ENCODE data around the gene SPATA13. TPM values are rescaled to one million over a fixed set of nuclear protein-coding genes. Genes with fewer than 3 reads are reported as not detected.

Gene SPATA13
- total RNA-seq, 1 experiment from 2014 or later, result 10.5 TPM

DNA sequence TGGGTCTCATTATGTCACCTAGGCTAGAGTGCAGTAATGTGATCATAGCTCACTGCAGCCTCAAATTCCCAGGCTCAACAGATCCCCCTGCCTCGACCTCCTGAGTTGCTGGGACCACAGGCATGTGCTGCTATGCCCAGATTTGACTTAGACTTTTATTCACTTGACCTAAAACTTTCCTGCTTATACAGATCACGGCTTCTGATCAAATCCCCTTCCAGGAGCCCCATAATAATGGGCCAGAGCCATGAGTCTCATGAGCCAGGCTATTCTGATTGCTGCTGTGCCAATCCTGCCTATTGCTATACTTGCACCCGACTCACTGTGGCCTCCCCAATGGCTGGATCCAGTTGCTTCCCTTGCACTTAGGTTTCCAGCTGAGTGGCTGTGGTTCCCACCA lies 190.9 kb downstream of the SPATA13 start:
- BruUV-seq (replicated peaks), result no TSS peak
- Histone ChIP-seq H3K36me3 (ENCODE audit: control insufficient read depth, insufficient read depth, low read length) (no peaks in the 10 kb centered on the region), H3K4me1 (no peaks in the 10 kb centered on the region), H3K9me3 (no peaks in the 10 kb centered on the region), H3K27me3 (replicated peaks; ENCODE audit: control insufficient read depth, insufficient read depth, low read length) (no peaks in the 10 kb centered on the region), H3K4me3 (ENCODE audit: low read depth, low read length) (no peak overlapping the region)
- intact Hi-C loops (cut with micrococcal nuclease; ENCODE audit: unreplicated experiment), result no loop called here
- H3K9me3 Mint-ChIP-seq (ENCODE audit: unreplicated experiment), result no peaks in the 10 kb centered on the region
- H3K36me3 Mint-ChIP-seq (ENCODE audit: insufficient read depth, unreplicated experiment), result no peaks in the 10 kb centered on the region
- no peak overlapping the region for H3K27ac Mint-ChIP-seq (ENCODE audit: unreplicated experiment)
- H3K4me1 Mint-ChIP-seq (ENCODE audit: low read depth, unreplicated experiment), result no peaks in the 10 kb centered on the region
- TF ChIP-seq, protein P1, sequence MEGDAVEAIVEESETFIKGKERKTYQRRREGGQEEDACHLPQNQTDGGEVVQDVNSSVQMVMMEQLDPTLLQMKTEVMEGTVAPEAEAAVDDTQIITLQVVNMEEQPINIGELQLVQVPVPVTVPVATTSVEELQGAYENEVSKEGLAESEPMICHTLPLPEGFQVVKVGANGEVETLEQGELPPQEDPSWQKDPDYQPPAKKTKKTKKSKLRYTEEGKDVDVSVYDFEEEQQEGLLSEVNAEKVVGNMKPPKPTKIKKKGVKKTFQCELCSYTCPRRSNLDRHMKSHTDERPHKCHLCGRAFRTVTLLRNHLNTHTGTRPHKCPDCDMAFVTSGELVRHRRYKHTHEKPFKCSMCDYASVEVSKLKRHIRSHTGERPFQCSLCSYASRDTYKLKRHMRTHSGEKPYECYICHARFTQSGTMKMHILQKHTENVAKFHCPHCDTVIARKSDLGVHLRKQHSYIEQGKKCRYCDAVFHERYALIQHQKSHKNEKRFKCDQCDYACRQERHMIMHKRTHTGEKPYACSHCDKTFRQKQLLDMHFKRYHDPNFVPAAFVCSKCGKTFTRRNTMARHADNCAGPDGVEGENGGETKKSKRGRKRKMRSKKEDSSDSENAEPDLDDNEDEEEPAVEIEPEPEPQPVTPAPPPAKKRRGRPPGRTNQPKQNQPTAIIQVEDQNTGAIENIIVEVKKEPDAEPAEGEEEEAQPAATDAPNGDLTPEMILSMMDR (IDR thresholded peaks at IDR 0.05; ENCODE audit: insufficient read depth in 1 of 2, low read depth in 1 of 2, low read length in 1 of 2, severe bottlenecking in 1 of 2, unreplicated experiment in 1 of 2), result no peak
- CTCF ChIA-PET, result no interaction called here
- POLR2A ChIA-PET, result no interaction called here
- H3K27me3 Mint-ChIP-seq (ENCODE audit: insufficient read depth, unreplicated experiment), result no peaks in the 10 kb centered on the region
- H3K4me3 Mint-ChIP-seq (ENCODE audit: unreplicated experiment), result no peak overlapping the region
- DNase-seq, result no peak

DNA sequence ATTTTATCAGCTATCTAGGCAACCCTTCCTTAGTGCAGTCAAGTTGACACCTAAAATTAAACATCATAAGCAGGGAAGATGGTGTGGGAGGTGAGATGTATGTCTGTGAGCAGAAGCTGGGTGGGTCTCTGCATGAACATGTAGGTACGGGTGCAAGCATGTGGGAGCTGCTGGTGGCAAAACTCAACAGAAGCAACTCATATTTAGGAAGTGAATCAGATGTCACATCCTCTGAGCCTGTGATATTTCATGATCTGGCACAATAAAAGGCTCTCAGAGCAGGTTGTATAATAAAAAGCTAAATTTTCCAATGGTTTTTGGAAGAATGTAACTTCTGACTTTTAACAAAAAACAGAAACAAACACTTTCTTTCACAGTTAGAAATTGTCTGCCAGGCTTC lies 193.2 kb downstream of the SPATA13 start:
- intact Hi-C loops (cut with micrococcal nuclease; ENCODE audit: unreplicated experiment), result no loop called here
- no peak overlapping the region for H3K4me3 Mint-ChIP-seq (ENCODE audit: unreplicated experiment)
- H3K27ac Mint-ChIP-seq (ENCODE audit: unreplicated experiment), result no peak overlapping the region
- Histone ChIP-seq H3K9me3 (no peaks in the 10 kb centered on the region), H3K36me3 (ENCODE audit: control insufficient read depth, insufficient read depth, low read length) (no peaks in the 10 kb centered on the region), H3K27me3 (replicated peaks; ENCODE audit: control insufficient read depth, insufficient read depth, low read length) (no peaks in the 10 kb centered on the region), H3K4me3 (ENCODE audit: low read depth, low read length) (no peak overlapping the region), H3K4me1 (no peaks in the 10 kb centered on the region)
- no peaks in the 10 kb centered on the region for H3K4me1 Mint-ChIP-seq (ENCODE audit: low read depth, unreplicated experiment)
- TF ChIP-seq, protein P1 (IDR thresholded peaks at IDR 0.05; ENCODE audit: insufficient read depth in 1 of 2, low read depth in 1 of 2, low read length in 1 of 2, severe bottlenecking in 1 of 2, unreplicated experiment in 1 of 2), result no peak
- no TSS peak for BruUV-seq (replicated peaks)
- H3K36me3 Mint-ChIP-seq (ENCODE audit: insufficient read depth, unreplicated experiment), result no peaks in the 10 kb centered on the region
- CTCF ChIA-PET, result no interaction called here
- H3K27me3 Mint-ChIP-seq (ENCODE audit: insufficient read depth, unreplicated experiment), result no peaks in the 10 kb centered on the region
- no peaks in the 10 kb centered on the region for H3K9me3 Mint-ChIP-seq (ENCODE audit: unreplicated experiment)
- POLR2A ChIA-PET, result no interaction called here
- DNase-seq, result no peak

DNA sequence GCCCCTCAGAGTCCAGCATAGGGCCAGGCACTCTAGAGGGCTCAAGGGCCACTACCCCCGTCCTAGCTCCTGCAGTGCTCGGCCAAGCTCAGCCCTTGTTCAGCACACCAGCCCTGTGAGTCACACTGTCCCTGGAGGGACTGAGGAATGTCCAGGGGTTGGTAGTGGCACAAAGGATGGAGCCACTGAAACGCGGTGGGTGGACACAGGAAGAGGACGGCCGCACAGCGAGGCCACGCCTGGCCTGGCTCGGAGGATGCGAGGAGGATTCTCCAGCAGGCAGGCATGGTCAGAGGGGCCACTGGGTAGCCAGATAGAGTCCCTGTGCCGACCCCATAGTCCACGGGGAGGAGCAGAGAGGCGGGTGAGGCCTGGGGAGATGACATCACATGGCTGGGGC lies 194.6 kb downstream of the SPATA13 start:
- DNase-seq, result no peak
- Histone ChIP-seq H3K36me3 (ENCODE audit: control insufficient read depth, insufficient read depth, low read length) (no peaks in the 10 kb centered on the region), H3K9me3 (no peaks in the 10 kb centered on the region), H3K4me3 (ENCODE audit: low read depth, low read length) (no peak overlapping the region), H3K4me1 (no peaks in the 10 kb centered on the region), H3K27me3 (replicated peaks; ENCODE audit: control insufficient read depth, insufficient read depth, low read length) (no peaks in the 10 kb centered on the region)
- ChIA-PET POLR2A (no interaction called here), CTCF (no interaction called here)
- H3K4me1 Mint-ChIP-seq (ENCODE audit: low read depth, unreplicated experiment), result no peaks in the 10 kb centered on the region
- H3K36me3 Mint-ChIP-seq (ENCODE audit: insufficient read depth, unreplicated experiment), result no peaks in the 10 kb centered on the region
- intact Hi-C loops (cut with micrococcal nuclease; ENCODE audit: unreplicated experiment), result no loop called here
- no TSS peak for BruUV-seq (replicated peaks)
- TF ChIP-seq, protein P1 (IDR thresholded peaks at IDR 0.05; ENCODE audit: insufficient read depth in 1 of 2, low read depth in 1 of 2, low read length in 1 of 2, severe bottlenecking in 1 of 2, unreplicated experiment in 1 of 2), result no peak
- no peaks in the 10 kb centered on the region for H3K27me3 Mint-ChIP-seq (ENCODE audit: insufficient read depth, unreplicated experiment)
- no peak overlapping the region for H3K27ac Mint-ChIP-seq (ENCODE audit: unreplicated experiment)
- H3K9me3 Mint-ChIP-seq (ENCODE audit: unreplicated experiment), result no peaks in the 10 kb centered on the region
- H3K4me3 Mint-ChIP-seq (ENCODE audit: unreplicated experiment), result no peak overlapping the region

Measured in Caco-2 (cell line).